ENCODE measurements around the gene MYEOV. TPM values are rescaled to one million over a fixed set of nuclear protein-coding genes. Genes with fewer than 3 reads are reported as not detected.

Gene MYEOV
- total and polyA plus RNA-seq, 2 of the 8 experiments (the other 6 are each of a cell fraction or from before 2014, with no cell fraction given) = 0.44 to 0.67 TPM

DNA sequence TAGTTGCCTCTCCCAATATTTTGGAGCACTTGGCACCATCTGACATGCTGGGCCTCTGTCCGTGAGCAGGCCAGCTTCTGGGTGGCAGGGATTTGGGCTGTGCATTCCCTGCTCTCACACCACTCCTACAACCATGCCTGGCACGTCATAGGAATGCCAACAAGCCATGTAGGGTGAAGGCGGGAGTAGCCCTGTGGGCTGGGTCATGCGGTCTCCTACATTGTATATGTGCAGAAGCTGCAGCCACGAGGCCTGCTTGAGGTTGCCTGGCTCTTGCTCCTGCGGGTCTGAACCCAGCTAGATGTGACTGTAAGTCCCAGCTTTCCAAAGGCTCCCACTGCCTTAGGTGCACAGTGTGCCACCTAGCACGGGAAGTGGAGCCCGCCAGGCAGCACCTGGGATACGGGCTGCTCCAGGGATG lies 14.5 kb downstream of the MYEOV start (continued):
- TF ChIP-seq CHD7 (IDR thresholded peaks at IDR 0.05; ENCODE audit: insufficient replicate concordance, low read length) (no peak), HDAC2 (IDR thresholded peaks at IDR 0.05; ENCODE audit: borderline replicate concordance in 1 of 2, low read depth in 2 of 2, low read length in 2 of 2) (no peak), ZNF274 (IDR thresholded peaks at IDR 0.05; ENCODE audit: borderline replicate concordance, extremely low read depth, low read length) (no peak), CTBP2 (IDR thresholded peaks at IDR 0.05; ENCODE audit: borderline replicate concordance, insufficient read depth, insufficient read length, low read length) (no peak), SIX5 (IDR thresholded peaks at IDR 0.05; ENCODE audit: low read depth, low read length) (no peak), BACH1 (IDR thresholded peaks at IDR 0.05; ENCODE audit: low read length) (no peak), SUZ12 (IDR thresholded peaks at IDR 0.05; ENCODE audit: low read length) (no peak), SIN3A (conservative IDR thresholded peaks at IDR 0.05 in 1 of 2, IDR thresholded peaks at IDR 0.05 in 1 of 2; ENCODE audit: low read depth in 1 of 2, low read length in 2 of 2) (no peak), SP4 (IDR thresholded peaks at IDR 0.05; ENCODE audit: low read length) (no peak), SP1 (IDR thresholded peaks at IDR 0.05; ENCODE audit: low read depth, low read length) (no peak), NRF1 (IDR thresholded peaks at IDR 0.05; ENCODE audit: low read depth, low read length) (no peak), NANOG (IDR thresholded peaks at IDR 0.05; ENCODE audit: insufficient read depth, low read depth, low read length, poor library complexity, severe bottlenecking) (no peak)

Measured in H1 (cell line).